CD14-positive monocyte (primary cell): Measurements from ENCODE around the gene IFITM10. TPM values are rescaled to one million over a fixed set of nuclear protein-coding genes. Genes with fewer than 3 reads are reported as not detected.

Experiments used
- DNase-seq, 3 donors: peaks; one replicate each; pipeline ENCODE4 v3.0.0-alpha.2; 2011 to 2022
- H2AFZ ChIP-seq: 2 replicates; pipeline ENCODE4 v1.6.0; 2012; ENCODE audit warnings: mild to moderate bottlenecking, low read depth, low read length, inconsistent platforms; ENCODE audit not compliant: insufficient read depth, poor library complexity, severe bottlenecking
- H3K27ac ChIP-seq, 2 donors: 1 replicate in 1 of 2; 2 replicates in 1 of 2; pipeline ENCODE4 v1.5.1; 2012 to 2013; ENCODE audit warnings: low read length in 2 of 2, control low read depth in 1 of 2, inconsistent platforms in 1 of 2, low read depth in 1 of 2, mild to moderate bottlenecking in 1 of 2
- H3K27me3 ChIP-seq, 2 donors: one replicate each; pipeline versions ENCODE4 v1.6.0 to v1.6.1; 2011 to 2013; ENCODE audit warnings: low read length in 2 of 2; ENCODE audit not compliant: control insufficient read depth in 2 of 2, insufficient read depth in 2 of 2
- H3K36me3 ChIP-seq, 2 donors: replicated peaks in 1 of 2; 1 replicate in 1 of 2; 2 replicates in 1 of 2; pipeline versions ENCODE4 v1.5.1 to v1.6.1; 2012 to 2013; ENCODE audit warnings: low read length in 2 of 2, control low read depth in 1 of 2, inconsistent platforms in 1 of 2, mild to moderate bottlenecking in 1 of 2; ENCODE audit not compliant: insufficient read depth in 2 of 2, control insufficient read depth in 1 of 2
- H3K4me1 ChIP-seq, 2 donors: 1 replicate in 1 of 2; 2 replicates in 1 of 2; pipeline versions ENCODE4 v1.5.1 to v1.6.1; 2012 to 2013; ENCODE audit warnings: low read length in 2 of 2, control low read depth in 1 of 2, inconsistent platforms in 1 of 2, mild to moderate bottlenecking in 1 of 2, moderate library complexity in 1 of 2; ENCODE audit not compliant: insufficient read depth in 2 of 2, control insufficient read depth in 1 of 2
- H3K4me2 ChIP-seq: replicated peaks from 2 replicates; pipeline ENCODE3; 2012; ENCODE audit warnings: low read length, moderate library complexity, mild to moderate bottlenecking; ENCODE audit not compliant: poor library complexity, severe bottlenecking; ENCODE audit errors: extremely low read depth
- H3K4me3 ChIP-seq, 3 experiments: fragments of 200-600 bp in 1 of 3; sonication (generic) in 1 of 3; replicated peaks in 1 of 3; 1 replicate in 2 of 3; 2 replicates in 1 of 3; pipeline ENCODE4 v1.5.1; 2011 to 2013; ENCODE audit warnings: low read length in 3 of 3, mild to moderate bottlenecking in 3 of 3, control low read depth in 2 of 3, low read depth in 2 of 3, inconsistent platforms in 1 of 3, moderate library complexity in 1 of 3
- H3K79me2 ChIP-seq: 2 replicates; pipeline ENCODE4 v1.6.0; 2012; ENCODE audit warnings: mild to moderate bottlenecking, control low read depth, inconsistent platforms, low read length, moderate library complexity; ENCODE audit not compliant: insufficient read depth
- H3K9ac ChIP-seq: 2 replicates; pipeline ENCODE4 v1.6.0; 2017; ENCODE audit warnings: low read length, mild to moderate bottlenecking; ENCODE audit not compliant: insufficient read depth, poor library complexity, severe bottlenecking
- H3K9me3 ChIP-seq, 2 donors: replicated peaks in 1 of 2; 1 replicate in 1 of 2; 2 replicates in 1 of 2; pipeline versions ENCODE4 v1.5.1 to v1.6.1; 2012 to 2013; ENCODE audit warnings: low read length in 2 of 2, control low read depth in 1 of 2; ENCODE audit not compliant: control insufficient read depth in 1 of 2, insufficient read depth in 1 of 2
- H4K20me1 ChIP-seq: 2 replicates; pipeline ENCODE4 v1.6.0; 2012; ENCODE audit warnings: mild to moderate bottlenecking, low read length, control low read depth, moderate library complexity; ENCODE audit not compliant: insufficient read depth
- H3K27ac Mint-ChIP-seq, 7 donors: one replicate each; pipeline ENCODE4 v1.8.0; 2020; ENCODE audit warnings: mild to moderate bottlenecking in 7 of 7, mixed read lengths in 7 of 7, moderate library complexity in 6 of 7, inconsistent platforms in 2 of 7
- H3K27me3 Mint-ChIP-seq, 3 donors: one replicate each; pipeline ENCODE4 v1.8.0; 2021 to 2022; ENCODE audit warnings: low read depth in 3 of 3, mild to moderate bottlenecking in 3 of 3, mixed read lengths in 3 of 3, moderate library complexity in 3 of 3, inconsistent platforms in 1 of 3
- H3K36me3 Mint-ChIP-seq, 2 donors: one replicate each; pipeline ENCODE4 v1.8.0; 2020; ENCODE audit warnings: mixed read lengths in 2 of 2, inconsistent platforms in 1 of 2, mild to moderate bottlenecking in 1 of 2
- H3K4me1 Mint-ChIP-seq: one replicate; pipeline ENCODE4 v1.8.0; 2020; ENCODE audit warnings: mild to moderate bottlenecking, mixed read lengths
- H3K4me3 Mint-ChIP-seq, 2 donors: one replicate each; pipeline ENCODE4 v1.8.0; 2020; ENCODE audit warnings: mild to moderate bottlenecking in 2 of 2, mixed read lengths in 2 of 2, moderate library complexity in 1 of 2
- H3K9me3 Mint-ChIP-seq, 7 donors: one replicate each; pipeline ENCODE4 v1.8.0; 2020 to 2022; ENCODE audit warnings: mixed read lengths in 7 of 7, mild to moderate bottlenecking in 6 of 7, moderate library complexity in 6 of 7, inconsistent platforms in 2 of 7
- WGBS: methylation state at CpG from one replicate; pipeline ENCODE4 v1.1.5; 2013; ENCODE audit warnings: missing lambda C conversion rate; ENCODE audit not compliant: insufficient coverage; 5-methylcytosine and 5-hydroxymethylcytosine counted together
- intact Hi-C, 2 donors: fragments of 100-400 bp; cut with micrococcal nuclease; formaldehyde crosslinking; loops; one replicate each; pipeline versions ENCODE4 v1.15.0 to v1.15.1; 2023
- polyA plus RNA-seq, 3 donors: library from polyadenylated mRNA; depleted of rRNA in 1 of 3; unstranded in 2 of 3; stranded (reverse) in 1 of 3; fragments of 300-500 nt in 2 of 3; fragments of >200 nt in 1 of 3; fragmentation: Illumina TruSeq in 2 of 3; gene quantifications; 1 replicate in 2 of 3; 2 replicates in 1 of 3; pipeline ENCODE4 v1.2.3, GENCODE V29; 2012 to 2021
- TF ChIP-seq, protein P1 (sequence below): fragments of 200-600 bp; IDR thresholded peaks from one replicate; pipeline ENCODE4 v1.8.0; 2022; ENCODE audit warnings: antibody characterized with exemption, mild to moderate bottlenecking

IFITM10 gene
- polyA plus RNA-seq, 3 donors = 2.4 TPM; not detected in 2

DNA sequence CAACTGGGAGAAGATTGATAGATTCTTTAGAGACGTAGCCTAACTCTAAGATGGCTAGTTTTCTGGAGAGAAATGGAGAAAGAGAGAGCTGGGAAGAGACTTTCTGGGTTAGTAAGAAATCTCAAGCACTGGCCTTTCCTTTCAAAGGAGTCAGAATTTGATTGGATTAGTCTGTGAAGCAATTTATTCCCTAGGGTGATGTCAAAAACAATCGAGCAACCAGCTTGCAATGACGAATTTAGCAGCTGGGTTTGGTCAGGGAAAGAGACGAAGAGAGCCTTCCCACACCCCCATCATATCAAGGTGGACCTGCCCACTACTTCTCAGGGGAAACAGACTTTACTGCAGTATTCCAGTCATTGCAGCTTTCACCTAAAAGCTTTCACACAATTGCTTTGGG is 42.6 kb downstream of the IFITM10 start:
- H3K4me1 Mint-ChIP-seq = peaks cover 2% of the 10 kb centered on the region
- Histone ChIP-seq H3K4me2 (no peak overlapping the region), H3K36me3 (no peaks in the 10 kb centered on the region), H3K27me3 (peaks cover 7 to 12% of the 10 kb centered on the region in 2 donors), H3K4me1 (no peaks in the 10 kb centered on the region), H3K9me3 (no peaks in the 10 kb centered on the region), H3K27ac (no peak overlapping the region), H4K20me1 (no peaks in the 10 kb centered on the region), H3K79me2 (no peaks in the 10 kb centered on the region), H3K4me3 (no peak overlapping the region), H3K9ac (no peak overlapping the region), H2AFZ (no peak overlapping the region)
- 93% methylated on average over 3 of the region's 4 CpGs for WGBS
- no peak for DNase-seq
- intact Hi-C loops = no loop called here
- H3K36me3 Mint-ChIP-seq = no peaks in the 10 kb centered on the region
- peaks cover 0 to 4% (median 0%) of the 10 kb centered on the region in 7 donors for H3K9me3 Mint-ChIP-seq
- no peak overlapping the region for H3K27ac Mint-ChIP-seq
- TF ChIP-seq, protein P1, sequence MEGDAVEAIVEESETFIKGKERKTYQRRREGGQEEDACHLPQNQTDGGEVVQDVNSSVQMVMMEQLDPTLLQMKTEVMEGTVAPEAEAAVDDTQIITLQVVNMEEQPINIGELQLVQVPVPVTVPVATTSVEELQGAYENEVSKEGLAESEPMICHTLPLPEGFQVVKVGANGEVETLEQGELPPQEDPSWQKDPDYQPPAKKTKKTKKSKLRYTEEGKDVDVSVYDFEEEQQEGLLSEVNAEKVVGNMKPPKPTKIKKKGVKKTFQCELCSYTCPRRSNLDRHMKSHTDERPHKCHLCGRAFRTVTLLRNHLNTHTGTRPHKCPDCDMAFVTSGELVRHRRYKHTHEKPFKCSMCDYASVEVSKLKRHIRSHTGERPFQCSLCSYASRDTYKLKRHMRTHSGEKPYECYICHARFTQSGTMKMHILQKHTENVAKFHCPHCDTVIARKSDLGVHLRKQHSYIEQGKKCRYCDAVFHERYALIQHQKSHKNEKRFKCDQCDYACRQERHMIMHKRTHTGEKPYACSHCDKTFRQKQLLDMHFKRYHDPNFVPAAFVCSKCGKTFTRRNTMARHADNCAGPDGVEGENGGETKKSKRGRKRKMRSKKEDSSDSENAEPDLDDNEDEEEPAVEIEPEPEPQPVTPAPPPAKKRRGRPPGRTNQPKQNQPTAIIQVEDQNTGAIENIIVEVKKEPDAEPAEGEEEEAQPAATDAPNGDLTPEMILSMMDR = no peak
- H3K27me3 Mint-ChIP-seq = peaks cover 34 to 50% (median 37%) of the 10 kb centered on the region in 3 donors
- peak overlapping the region in 1 of 2 donors; percentile 16 for H3K4me3 Mint-ChIP-seq

DNA sequence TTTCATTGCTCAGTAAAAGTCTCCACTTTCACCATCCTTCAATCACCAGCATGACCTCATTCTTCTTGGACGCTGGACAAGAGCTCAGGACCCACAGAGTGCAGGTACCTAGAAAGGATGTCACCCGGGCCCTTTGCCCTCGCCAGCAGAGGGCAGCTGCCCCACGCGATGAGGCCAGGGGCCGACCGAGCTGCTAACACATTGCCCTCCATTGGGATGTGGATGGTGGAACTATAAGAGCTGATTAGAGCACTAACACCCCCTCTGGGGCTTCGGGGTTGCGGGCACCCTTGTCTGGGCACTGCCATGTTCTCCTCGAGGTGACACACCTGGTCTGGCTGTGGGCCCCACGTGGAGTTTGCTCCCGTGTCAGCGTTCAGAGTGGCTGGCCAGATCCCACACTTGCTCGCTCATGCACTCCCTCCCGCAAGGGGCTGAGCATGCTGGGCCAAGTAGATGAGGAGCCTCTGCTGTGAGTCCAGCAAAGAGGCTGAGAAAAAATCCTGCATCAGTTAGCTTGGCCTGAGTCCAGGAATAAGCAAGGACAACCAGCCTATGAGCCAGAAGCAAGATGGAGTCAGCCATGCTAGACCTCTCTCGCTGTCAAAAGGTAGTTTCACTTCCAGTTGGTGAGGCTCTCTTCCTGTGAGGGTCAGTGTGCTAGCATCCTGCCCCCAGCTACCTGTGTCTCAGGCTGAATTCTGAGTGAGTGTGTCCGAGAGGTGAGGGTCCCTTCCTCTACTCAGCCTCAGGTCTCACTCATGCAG is 43.6 kb downstream of the IFITM10 start:
- H3K27ac ChIP-seq = no peak overlapping the region
- H3K36me3 Mint-ChIP-seq = no peaks in the 10 kb centered on the region
- peaks cover 7 to 12% of the 10 kb centered on the region in 2 donors for H3K27me3 ChIP-seq
- H3K9ac ChIP-seq = no peak overlapping the region
- H3K4me3 ChIP-seq = no peak overlapping the region
- peaks cover 2% of the 10 kb centered on the region for H3K4me1 Mint-ChIP-seq
- WGBS = 76% methylated on average over 9 of the region's 17 CpGs
- H2AFZ ChIP-seq = no peak overlapping the region
- no peak overlapping the region for H3K27ac Mint-ChIP-seq
- H4K20me1 ChIP-seq = no peaks in the 10 kb centered on the region
- no peaks in the 10 kb centered on the region for H3K36me3 ChIP-seq
- intact Hi-C loops = no loop called here
- H3K27me3 Mint-ChIP-seq = peaks cover 32 to 49% (median 34%) of the 10 kb centered on the region in 3 donors
- peaks cover 0 to 7% (median 4%) of the 10 kb centered on the region in 7 donors for H3K9me3 Mint-ChIP-seq
- no peaks in the 10 kb centered on the region for H3K4me1 ChIP-seq
- no peaks in the 10 kb centered on the region for H3K79me2 ChIP-seq
- H3K4me2 ChIP-seq = no peak overlapping the region
- H3K9me3 ChIP-seq = no peaks in the 10 kb centered on the region
- peak overlapping the region in 1 of 2 donors; percentile 36 for H3K4me3 Mint-ChIP-seq
- DNase-seq = peak in 2 of 3 donors; percentile 18 to 24
- TF ChIP-seq, protein P1 = peak; percentile 29
